OCI-LY7 (cell line): Measurements from ENCODE around the gene PLA2G4C. TPM values are rescaled to one million over a fixed set of nuclear protein-coding genes. Genes with fewer than 3 reads are reported as not detected.

ENCODE experiments used
- BruUV-seq: library from RNA; stranded (reverse); fragments of 400-500 nt; replicated peaks from 2 replicates; lab custom pipeline; 2021; lab: Mats Ljungman, UMichigan
- CTCF ChIA-PET: fragments of 300-600 bp; sonication (Branson Sonifier 250); formaldehyde crosslinking; loops from one replicate; lab custom pipeline; 2022; ENCODE audit warnings: antibody characterized with exemption; ENCODE audit not compliant: unreplicated experiment; lab: Charles Lee
- POLR2A ChIA-PET: fragments of 300-600 bp; sonication (Branson Sonifier 250); formaldehyde crosslinking; loops from one replicate; lab custom pipeline; 2022; ENCODE audit warnings: antibody characterized with exemption; lab: Charles Lee
- DNase-seq: peaks from one replicate; pipeline ENCODE4 v3.0.0-alpha.2; 2015; ENCODE audit warnings: low spot score
- H2AFZ ChIP-seq: fragments of 200-600 bp; sonication (generic), shearing (Covaris generic); 2 replicates; pipeline ENCODE4 v1.6.1; 2014; ENCODE audit warnings: mild to moderate bottlenecking, antibody characterized with exemption, low read length, moderate library complexity
- H3K27ac ChIP-seq: fragments of 200-600 bp; sonication (generic); 2 replicates; pipeline ENCODE4 v1.5.1; 2014; ENCODE audit warnings: mixed run types, low read depth, mild to moderate bottlenecking, moderate library complexity, low read length, inconsistent platforms; ENCODE audit not compliant: poor library complexity, severe bottlenecking
- H3K36me3 ChIP-seq: fragments of 200-600 bp; sonication (generic); 2 replicates; pipeline ENCODE4 v1.6.1; 2014; ENCODE audit warnings: mild to moderate bottlenecking, antibody characterized with exemption, low read length, moderate library complexity, mixed read lengths; ENCODE audit not compliant: insufficient read depth
- H3K4me1 ChIP-seq: fragments of 200-600 bp; sonication (generic); 2 replicates; pipeline ENCODE4 v1.5.1; 2014; ENCODE audit warnings: mild to moderate bottlenecking, low read length; ENCODE audit not compliant: insufficient read depth, poor library complexity, severe bottlenecking
- H3K4me2 ChIP-seq: fragments of 200-600 bp; sonication (generic); 2 replicates; pipeline ENCODE4 v1.6.1; 2014; ENCODE audit warnings: mild to moderate bottlenecking, low read length
- H3K4me3 ChIP-seq: fragments of 200-600 bp; sonication (generic); 2 replicates; pipeline ENCODE4 v1.5.1; 2014; ENCODE audit warnings: mild to moderate bottlenecking, low read depth, low read length; ENCODE audit not compliant: poor library complexity, severe bottlenecking
- H3K79me2 ChIP-seq: fragments of 200-600 bp; sonication (generic); 2 replicates; pipeline ENCODE4 v1.6.1; 2016; ENCODE audit warnings: low read depth, mild to moderate bottlenecking, low read length, moderate library complexity, mixed read lengths; ENCODE audit not compliant: insufficient read depth
- H3K9me2 ChIP-seq: fragments of 200-600 bp; sonication (generic); 2 replicates; pipeline ENCODE4 v1.6.1; 2016; ENCODE audit warnings: mild to moderate bottlenecking, low read length, mixed read lengths; ENCODE audit not compliant: insufficient read depth
- H3K9me3 ChIP-seq: fragments of 200-600 bp; sonication (generic); 2 replicates; pipeline ENCODE4 v1.6.1; 2014; ENCODE audit warnings: mild to moderate bottlenecking, mixed run types, low read length, mixed read lengths
- H4K20me1 ChIP-seq: fragments of 200-600 bp; sonication (generic); 2 replicates; pipeline ENCODE4 v1.6.1; 2014; ENCODE audit warnings: mild to moderate bottlenecking, antibody characterized with exemption, low read length, moderate library complexity, mixed read lengths; ENCODE audit not compliant: insufficient read depth
- EZH2phosphoT487 ChIP-seq: fragments of 200-600 bp; sonication (generic); IDR thresholded peaks from 2 replicates; pipeline ENCODE4 v1.6.1; 2018; ENCODE audit warnings: low read depth, borderline replicate concordance, mild to moderate bottlenecking, mixed run types, antibody characterized with exemption, low read length, moderate library complexity, mixed read lengths
- intact Hi-C: fragments of 100-400 bp; cut with micrococcal nuclease; formaldehyde crosslinking; loops from one replicate; pipeline ENCODE4 v1.10.0; 2022; ENCODE audit not compliant: unreplicated experiment
- total RNA-seq, 2 experiments: library from RNA; depleted of rRNA in 1 of 2; stranded (reverse); fragments of >200 nt in 1 of 2; shearing (Covaris generic) in 1 of 2; gene quantifications; 2 replicates each; pipeline ENCODE4 v1.2.3, GENCODE V29; 2014 to 2022
- TF ChIP-seq, protein P1 (sequence below): fragments of 200-600 bp; sonication (generic); conservative IDR thresholded peaks from 2 replicates; pipeline ENCODE4 v1.5.1; 2014; ENCODE audit warnings: mild to moderate bottlenecking, antibody characterized with exemption, low read length, moderate library complexity, mixed read lengths

PLA2G4C gene
- total RNA-seq, 2 experiments from 2014 or later, result 0.98 to 1.4 TPM

DNA sequence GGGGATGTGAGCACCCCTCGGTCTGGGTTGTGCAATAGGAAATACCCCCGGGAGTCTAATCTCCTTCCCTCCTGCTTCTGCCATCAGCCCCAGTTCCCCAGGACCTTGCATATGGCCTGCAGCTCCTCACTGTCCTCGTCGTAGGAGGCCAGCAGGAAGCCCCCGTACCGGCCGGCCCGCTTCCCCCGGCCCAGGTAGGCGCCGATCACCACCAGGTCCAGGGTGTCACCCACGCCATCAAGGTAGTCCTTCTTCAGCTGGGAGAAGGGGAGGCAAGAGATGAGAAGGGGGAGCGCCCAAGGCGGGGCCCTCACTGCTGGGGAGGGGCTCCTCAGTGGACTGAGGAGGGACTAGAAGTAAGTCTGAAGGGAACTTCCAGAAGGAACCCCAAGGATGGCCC lies 10.4 kb upstream of the PLA2G4C start:
- Histone ChIP-seq H3K4me3 (no peak overlapping the region), H3K9me3 (no peaks in the 10 kb centered on the region), H3K79me2 (no peaks in the 10 kb centered on the region), H2AFZ (no peak overlapping the region), H3K4me1 (no peaks in the 10 kb centered on the region), H3K9me2 (no peaks in the 10 kb centered on the region), H4K20me1 (no peaks in the 10 kb centered on the region), H3K27ac (no peak overlapping the region), H3K4me2 (no peak overlapping the region), H3K36me3 (peaks cover 91% of the 10 kb centered on the region)
- CTCF ChIA-PET, result no interaction called here
- no TSS peak for BruUV-seq
- no peak for DNase-seq
- POLR2A ChIA-PET, result no interaction called here
- TF ChIP-seq, protein P1, sequence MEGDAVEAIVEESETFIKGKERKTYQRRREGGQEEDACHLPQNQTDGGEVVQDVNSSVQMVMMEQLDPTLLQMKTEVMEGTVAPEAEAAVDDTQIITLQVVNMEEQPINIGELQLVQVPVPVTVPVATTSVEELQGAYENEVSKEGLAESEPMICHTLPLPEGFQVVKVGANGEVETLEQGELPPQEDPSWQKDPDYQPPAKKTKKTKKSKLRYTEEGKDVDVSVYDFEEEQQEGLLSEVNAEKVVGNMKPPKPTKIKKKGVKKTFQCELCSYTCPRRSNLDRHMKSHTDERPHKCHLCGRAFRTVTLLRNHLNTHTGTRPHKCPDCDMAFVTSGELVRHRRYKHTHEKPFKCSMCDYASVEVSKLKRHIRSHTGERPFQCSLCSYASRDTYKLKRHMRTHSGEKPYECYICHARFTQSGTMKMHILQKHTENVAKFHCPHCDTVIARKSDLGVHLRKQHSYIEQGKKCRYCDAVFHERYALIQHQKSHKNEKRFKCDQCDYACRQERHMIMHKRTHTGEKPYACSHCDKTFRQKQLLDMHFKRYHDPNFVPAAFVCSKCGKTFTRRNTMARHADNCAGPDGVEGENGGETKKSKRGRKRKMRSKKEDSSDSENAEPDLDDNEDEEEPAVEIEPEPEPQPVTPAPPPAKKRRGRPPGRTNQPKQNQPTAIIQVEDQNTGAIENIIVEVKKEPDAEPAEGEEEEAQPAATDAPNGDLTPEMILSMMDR, result no peak
- intact Hi-C loops, result no loop called here

DNA sequence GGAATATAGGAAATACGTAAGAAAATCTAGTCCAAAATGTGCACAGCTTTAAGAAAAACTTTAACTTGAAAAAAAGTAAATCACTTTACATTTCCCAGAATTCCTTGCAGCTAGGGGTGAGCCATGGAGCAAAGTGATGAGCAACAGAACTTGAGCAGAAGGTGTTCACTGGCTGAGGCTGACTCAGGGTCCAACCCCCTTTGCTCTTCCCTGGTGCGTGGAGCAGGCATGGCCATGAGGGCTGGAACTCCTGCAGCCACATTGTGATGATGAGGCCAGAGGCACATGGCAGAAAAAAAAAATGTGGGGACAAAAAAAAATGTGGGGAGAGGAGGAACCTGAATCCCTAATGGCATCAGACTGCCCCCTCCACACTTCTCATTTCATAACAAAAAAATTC lies 9.9 kb upstream of the PLA2G4C start:
- DNase-seq, result no peak
- POLR2A ChIA-PET, result no interaction called here
- no peak overlapping the region for H3K27ac ChIP-seq
- CTCF ChIA-PET, result no interaction called here
- H2AFZ ChIP-seq, result no peak overlapping the region
- no peaks in the 10 kb centered on the region for H3K9me2 ChIP-seq
- peaks cover 91% of the 10 kb centered on the region for H3K36me3 ChIP-seq
- no peaks in the 10 kb centered on the region for H4K20me1 ChIP-seq
- BruUV-seq, result no TSS peak
- no peaks in the 10 kb centered on the region for H3K9me3 ChIP-seq
- no peaks in the 10 kb centered on the region for H3K4me1 ChIP-seq
- intact Hi-C loops, result no loop called here
- no peak overlapping the region for H3K4me3 ChIP-seq
- H3K79me2 ChIP-seq, result no peaks in the 10 kb centered on the region
- H3K4me2 ChIP-seq, result no peak overlapping the region
- TF ChIP-seq, protein P1, result no peak
- TF ChIP-seq EZH2phosphoT487, result no peak

DNA sequence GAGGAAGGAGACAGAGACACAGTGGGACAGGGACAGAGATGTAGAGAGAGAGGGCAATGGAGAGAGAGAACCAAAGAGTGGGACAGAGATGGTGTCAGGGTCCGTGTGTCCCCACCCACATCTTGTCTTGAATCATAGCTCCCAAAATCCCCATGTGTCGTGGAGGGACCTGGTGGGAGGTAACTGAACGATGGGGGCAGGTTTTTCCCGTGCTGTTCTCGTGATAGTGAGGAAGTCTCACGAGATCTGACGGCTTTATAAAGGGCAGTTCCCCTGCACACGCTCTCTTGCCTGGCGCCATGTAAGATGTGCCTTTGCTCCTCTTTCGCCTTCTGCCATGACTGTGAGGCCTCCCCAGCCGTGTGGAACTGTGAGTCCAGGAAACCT lies 7.5 kb upstream of the PLA2G4C start:
- intact Hi-C loops, result no loop called here
- H3K4me1 ChIP-seq, result no peaks in the 10 kb centered on the region
- BruUV-seq, result no TSS peak
- H3K36me3 ChIP-seq, result peaks cover 80% of the 10 kb centered on the region
- no peak overlapping the region for H3K4me2 ChIP-seq
- H3K27ac ChIP-seq, result no peak overlapping the region
- no peaks in the 10 kb centered on the region for H3K79me2 ChIP-seq
- CTCF ChIA-PET, result no interaction called here
- H3K4me3 ChIP-seq, result no peak overlapping the region
- POLR2A ChIA-PET, result no interaction called here
- H3K9me2 ChIP-seq, result no peaks in the 10 kb centered on the region
- H3K9me3 ChIP-seq, result no peaks in the 10 kb centered on the region
- no peak overlapping the region for H2AFZ ChIP-seq
- H4K20me1 ChIP-seq, result no peaks in the 10 kb centered on the region
- TF ChIP-seq EZH2phosphoT487, result no peak
- TF ChIP-seq, protein P1, result no peak
- DNase-seq, result no peak
